Pulmonary artery endothelial cell (primary cell): ENCODE results near the gene MLLT6. TPM values are rescaled to one million over a fixed set of nuclear protein-coding genes. Genes with fewer than 3 reads are reported as not detected.

ENCODE experiments used
- DNase-seq: peaks from one replicate; pipeline ENCODE4 v3.0.0-alpha.2; 2011; ENCODE audit warnings: low read depth, low spot score
- total RNA-seq: library from RNA; depleted of rRNA; stranded (reverse); fragments of >200 nt; gene quantifications from 2 replicates; pipeline ENCODE4 v1.2.3, GENCODE V29; 2014

The MLLT6 gene
- total RNA-seq, 1 donor from 2014 or later, result 26.8 TPM

GRCh38 chr17:38741461-38741860, 36.4 kb downstream of the MLLT6 start:
- no peak for DNase-seq

GRCh38 chr17:38741921-38742410, 36.9 kb downstream of the MLLT6 start:
- DNase-seq, result no peak

GRCh38 chr17:38742411-38743308, 37.6 kb downstream of the MLLT6 start:
- DNase-seq, result peak; percentile 67

- DNase-seq, result no peak
Observed at GRCh38 chr17:38743556-38744171, 38.6 kb downstream of the MLLT6 start.

- no peak for DNase-seq
Observed at GRCh38 chr17:38745545-38745944, 40.5 kb downstream of the MLLT6 start.

GRCh38 chr17:38746004-38746848, 41.2 kb downstream of the MLLT6 start:
- no peak for DNase-seq

GRCh38 chr17:38746849-38747462, 41.9 kb downstream of the MLLT6 start:
- DNase-seq, result no peak

GRCh38 chr17:38747463-38748148, 42.5 kb downstream of the MLLT6 start:
- DNase-seq, result no peak

- DNase-seq, result peak; percentile 77
Observed at GRCh38 chr17:38748149-38748891, 43.2 kb downstream of the MLLT6 start, which contains the start of gene PCGF2. TSS of gene PCGF2 (minus strand) at chr17:38748336. CDS start at chr17:38740402, 7,934 bp downstream.

GRCh38 chr17:38748892-38749222, 43.8 kb downstream of the MLLT6 start:
- DNase-seq, result no peak

- no peak for DNase-seq
Observed at GRCh38 chr17:38749223-38750043, 44.4 kb downstream of the MLLT6 start.

- DNase-seq, result no peak
Observed at GRCh38 chr17:38750044-38750311, 44.9 kb downstream of the MLLT6 start.

- no peak for DNase-seq
Observed at GRCh38 chr17:38750312-38751121, 45.4 kb downstream of the MLLT6 start.

GRCh38 chr17:38751144-38751807, 46.2 kb downstream of the MLLT6 start:
- no peak for DNase-seq

GRCh38 chr17:38751808-38752307, 46.8 kb downstream of the MLLT6 start:
- DNase-seq, result no peak

- peak; percentile 99 for DNase-seq
Observed at GRCh38 chr17:38752308-38753070, 47.4 kb downstream of the MLLT6 start, which contains the start of gene PSMB3. TSS of gene PSMB3 (plus strand) at chr17:38752741. CDS start at chr17:38752827, 86 bp downstream.

GRCh38 chr17:38753071-38753506, 48.0 kb downstream of the MLLT6 start:
- DNase-seq, result no peak
